ENCODE measurements around the gene FRMPD2. TPM values are rescaled to one million over a fixed set of nuclear protein-coding genes. Genes with fewer than 3 reads are reported as not detected.

The FRMPD2 gene
- total and polyA plus RNA-seq, 2 of the 4 experiments (the other 2 are of a cell fraction), result 0.18 TPM; not detected in 1

GRCh38 chr10:48254750-48255512 is 19.6 kb downstream of the FRMPD2 start:
- Histone ChIP-seq H3K14ac (replicated peaks; ENCODE audit: low read depth, low read length) (no peak overlapping the region), H3K79me1 (ENCODE audit: low read depth in 1 of 2, low read length in 2 of 2) (no peaks in the 10 kb centered on the region), H3K23ac (ENCODE audit: low read depth, low read length) (no peak overlapping the region), H2BK5ac (ENCODE audit: low read depth, low read length, poor library complexity, severe bottlenecking) (no peak overlapping the region), H2AK5ac (ENCODE audit: low read depth, low read length) (no peak overlapping the region), H2BK20ac (ENCODE audit: low read depth, low read length) (no peak overlapping the region), H4K8ac (ENCODE audit: low read depth in 2 of 2, low read length in 2 of 2) (no peak overlapping the region), H3K27me3 (ENCODE audit: control insufficient read depth, insufficient read depth, low read length) (peaks cover 10% of the 10 kb centered on the region), H4K5ac (ENCODE audit: low read depth, low read length) (no peak overlapping the region), H3K4me2 (ENCODE audit: low read depth, low read length) (no peak overlapping the region), H2AFZ (replicated peaks; ENCODE audit: low read length, poor library complexity) (no peak overlapping the region), H3K9me3 (ENCODE audit: control insufficient read depth, insufficient read depth, low read length) (no peaks in the 10 kb centered on the region), H3K4me1 (ENCODE audit: control insufficient read depth, insufficient read depth, low read length) (peaks cover 3% of the 10 kb centered on the region; the same call in 1 of the 2 replicates), H4K91ac (ENCODE audit: insufficient read depth, low read depth, low read length) (no peak overlapping the region), H3K56ac (ENCODE audit: extremely low read depth, insufficient read depth, low read length) (no peak overlapping the region), H3K9ac (ENCODE audit: low read depth, low read length) (no peak overlapping the region), H4K20me1 (ENCODE audit: insufficient read depth, low read length) (no peaks in the 10 kb centered on the region), H2BK15ac (ENCODE audit: low read depth, low read length) (no peak overlapping the region), H3K4me3 (ENCODE audit: insufficient read depth, low read depth, low read length) (no peak overlapping the region), H3K9me1 (ENCODE audit: insufficient read depth, low read length) (no peaks in the 10 kb centered on the region), H2BK120ac (ENCODE audit: low read depth, low read length) (no peak overlapping the region), H2AK9ac (replicated peaks; ENCODE audit: low read depth, low read length, poor library complexity) (no peak overlapping the region), H3K18ac (ENCODE audit: low read depth, low read length) (no peak overlapping the region), H3K36me3 (ENCODE audit: control insufficient read depth, insufficient read depth, low read length) (no peaks in the 10 kb centered on the region), H3K27ac (ENCODE audit: insufficient read depth, low read length) (no peak overlapping the region), H3K4ac (ENCODE audit: low read depth, low read length) (no peak overlapping the region)
- in situ Hi-C loops (cut with MboI; ENCODE audit: low sequenced_read_pairs) (no loop called here), dilution Hi-C loops (cut with HindIII; ENCODE audit: low sequenced_read_pairs, unreplicated experiment) (no loop called here), intact Hi-C loops (cut with micrococcal nuclease) (no loop called here)
- 44% methylated on average over 1 of the region's 5 CpGs; no CpG with 5 or more reads in 1 of the 2 experiments for WGBS, 2 experiments (ENCODE audit: extremely low coverage in 2 of 2, insufficient read length in 1 of 2)
- no TSS peak for BruUV-seq (replicated peaks)
- ChIA-PET POLR2A (ENCODE audit: unreplicated experiment) (no interaction called here), CTCF (no interaction called here)
- ATAC-seq (ENCODE audit: low read depth) (no peak), DNase-seq (no peak)
- TF ChIP-seq NFE2L2 (IDR thresholded peaks at IDR 0.05; ENCODE audit: low read depth, low read length) (no peak), MXI1 (IDR thresholded peaks at IDR 0.05; ENCODE audit: borderline replicate concordance, low read depth, low read length) (no peak), RAD21 (IDR thresholded peaks at IDR 0.05; ENCODE audit: low read length) (no peak)
